Left hindlimb (tissue), 1 donor: Measurements from ENCODE around the gene F2R.
"Not testable (repeated sequence)": the region's sequence is repeated elsewhere in the genome, so short reads cannot be mapped to it uniquely, and the experiment has no call there.

Experiments used
- DNase-seq: peaks from one replicate; pipeline ENCODE4 v3.0.0-alpha.2; 2018

F2R gene

GRCh38 chr5:76720988-76721569 is 5.2 kb downstream of the F2R start:
- DNase-seq = no peak

- DNase-seq = no peak
Measured at GRCh38 chr5:76723266-76723665, 7.3 kb downstream of the F2R start.

GRCh38 chr5:76723906-76724305 is 8.0 kb downstream of the F2R start:
- no peak for DNase-seq

GRCh38 chr5:76724871-76725270 is 8.9 kb downstream of the F2R start:
- DNase-seq = no peak

GRCh38 chr5:76728965-76729364 is 13.0 kb downstream of the F2R start:
- DNase-seq = no peak

GRCh38 chr5:76729373-76730290 is 13.7 kb downstream of the F2R start:
- no peak for DNase-seq

GRCh38 chr5:76732405-76733048 is 16.6 kb downstream of the F2R start:
- DNase-seq = no peak

GRCh38 chr5:76733049-76733417 is 17.1 kb downstream of the F2R start:
- no peak for DNase-seq

GRCh38 chr5:76735762-76736545 is 20.0 kb downstream of the F2R start:
- DNase-seq = no peak

GRCh38 chr5:76736679-76737556 is 21.0 kb downstream of the F2R start:
- DNase-seq = no peak

GRCh38 chr5:76737846-76738245 is 21.9 kb downstream of the F2R start:
- no peak for DNase-seq

GRCh38 chr5:76741506-76741905 is 25.6 kb downstream of the F2R start:
- DNase-seq = not testable (repeated sequence)

GRCh38 chr5:76742583-76742982 is 26.7 kb downstream of the F2R start:
- no peak for DNase-seq

GRCh38 chr5:76744632-76745031 is 28.7 kb downstream of the F2R start:
- no peak for DNase-seq

- no peak for DNase-seq
Measured at GRCh38 chr5:76745670-76746069, 29.7 kb downstream of the F2R start.

GRCh38 chr5:76746677-76747076 is 30.8 kb downstream of the F2R start:
- DNase-seq = no peak

- DNase-seq = no peak
Measured at GRCh38 chr5:76747706-76748105, 31.8 kb downstream of the F2R start.

- DNase-seq = no peak
Measured at GRCh38 chr5:76751291-76751690, 35.4 kb downstream of the F2R start.

GRCh38 chr5:76754668-76755078 is 38.7 kb downstream of the F2R start:
- no peak for DNase-seq

- no peak for DNase-seq
Measured at GRCh38 chr5:76755779-76756637, 40.1 kb downstream of the F2R start.

- no peak for DNase-seq
Measured at GRCh38 chr5:76757049-76757448, 41.1 kb downstream of the F2R start.
